Left lung (tissue), 10 donors: ENCODE measurements around the gene RPTOR. TPM values are rescaled to one million over a fixed set of nuclear protein-coding genes. Genes with fewer than 3 reads are reported as not detected.

Experiments
- ATAC-seq: fragments of 200-7000 bp; cut with Tn5 transposase; one replicate; pipeline ENCODE4 v1.9.1; 2020; ENCODE audit warnings: moderate library complexity
- DNase-seq, 4 donors: peaks; one replicate each; pipeline ENCODE4 v3.0.0-alpha.2; 2013 to 2020
- H3K27ac ChIP-seq, 2 donors: fragments of 200-600 bp; sonication (generic) in 1 of 2; one replicate each; pipeline versions ENCODE4 v1.5.0 to v1.8.0; 2020 to 2021
- H3K27me3 ChIP-seq, 2 donors: fragments of 200-600 bp; sonication (generic) in 1 of 2; one replicate each; pipeline versions ENCODE4 v1.5.0 to v1.8.0; 2020 to 2021
- H3K36me3 ChIP-seq, 2 donors: fragments of 200-600 bp; sonication (generic) in 1 of 2; one replicate each; pipeline versions ENCODE4 v1.5.0 to v1.8.0; 2020 to 2021
- H3K4me1 ChIP-seq, 2 donors: fragments of 200-600 bp; one replicate each; pipeline ENCODE4 v1.8.0; 2021
- H3K4me3 ChIP-seq, 2 donors: fragments of 200-600 bp; sonication (generic) in 1 of 2; one replicate each; pipeline versions ENCODE4 v1.5.0 to v1.8.0; 2020 to 2021; ENCODE audit warnings: mild to moderate bottlenecking in 1 of 2
- H3K9me3 ChIP-seq, 2 donors: fragments of 200-600 bp; sonication (generic) in 1 of 2; one replicate each; pipeline versions ENCODE4 v1.5.0 to v1.8.0; 2020 to 2021
- CTCF ChIP-seq, 2 donors: fragments of 200-600 bp; sonication (generic) in 1 of 2; IDR thresholded peaks; one replicate each; pipeline versions ENCODE4 v1.5.0 to v1.8.0; 2021; ENCODE audit warnings: antibody characterized with exemption in 2 of 2
- intact Hi-C, 2 donors: fragments of 100-400 bp; cut with DNase I; formaldehyde crosslinking; loops; one replicate each; pipeline versions ENCODE4 v1.11.2 to v1.14.2; 2022
- polyA plus RNA-seq, 6 donors: library from polyadenylated mRNA; unstranded; fragments of 120-200 nt; gene quantifications; one replicate each; pipeline ENCODE4 v1.2.1, GENCODE V29; 2013; ENCODE audit not compliant: insufficient read length in 6 of 6
- total RNA-seq, 2 donors: library from RNA; stranded (reverse); fragmentation: NEBNext Ultra II Directional; extraction: Animal tissue kit (Norgen Biotek cat#: 25700); gene quantifications; one replicate each; pipeline ENCODE4 v1.2.1, GENCODE V29; 2021
- donor health status: DM: no; HTN: yes; CAD: no.
- donor health status: DM: no; HTN: no; CAD: no.

RPTOR gene
- total and polyA plus RNA-seq, 8 donors = 14.2 to 39.2 (median 20.7) TPM

- Histone ChIP-seq H3K4me1 (no peaks in the 10 kb centered on the region), H3K9me3 (no peaks in the 10 kb centered on the region), H3K27ac (no peak overlapping the region), H3K36me3 (peaks cover 0 to 64% of the 10 kb centered on the region in 2 donors), H3K27me3 (no peaks in the 10 kb centered on the region), H3K4me3 (no peak overlapping the region)
- intact Hi-C loops = no loop called here
- TF ChIP-seq CTCF (IDR thresholded peaks at IDR 0.05) = no peak
- peak in 2 of 4 donors; percentile 29 to 63 for DNase-seq
- no peak for ATAC-seq
These were observed 404.4 kb downstream of the RPTOR start for GRCh38 chr17:80948976-80949450.

DNA sequence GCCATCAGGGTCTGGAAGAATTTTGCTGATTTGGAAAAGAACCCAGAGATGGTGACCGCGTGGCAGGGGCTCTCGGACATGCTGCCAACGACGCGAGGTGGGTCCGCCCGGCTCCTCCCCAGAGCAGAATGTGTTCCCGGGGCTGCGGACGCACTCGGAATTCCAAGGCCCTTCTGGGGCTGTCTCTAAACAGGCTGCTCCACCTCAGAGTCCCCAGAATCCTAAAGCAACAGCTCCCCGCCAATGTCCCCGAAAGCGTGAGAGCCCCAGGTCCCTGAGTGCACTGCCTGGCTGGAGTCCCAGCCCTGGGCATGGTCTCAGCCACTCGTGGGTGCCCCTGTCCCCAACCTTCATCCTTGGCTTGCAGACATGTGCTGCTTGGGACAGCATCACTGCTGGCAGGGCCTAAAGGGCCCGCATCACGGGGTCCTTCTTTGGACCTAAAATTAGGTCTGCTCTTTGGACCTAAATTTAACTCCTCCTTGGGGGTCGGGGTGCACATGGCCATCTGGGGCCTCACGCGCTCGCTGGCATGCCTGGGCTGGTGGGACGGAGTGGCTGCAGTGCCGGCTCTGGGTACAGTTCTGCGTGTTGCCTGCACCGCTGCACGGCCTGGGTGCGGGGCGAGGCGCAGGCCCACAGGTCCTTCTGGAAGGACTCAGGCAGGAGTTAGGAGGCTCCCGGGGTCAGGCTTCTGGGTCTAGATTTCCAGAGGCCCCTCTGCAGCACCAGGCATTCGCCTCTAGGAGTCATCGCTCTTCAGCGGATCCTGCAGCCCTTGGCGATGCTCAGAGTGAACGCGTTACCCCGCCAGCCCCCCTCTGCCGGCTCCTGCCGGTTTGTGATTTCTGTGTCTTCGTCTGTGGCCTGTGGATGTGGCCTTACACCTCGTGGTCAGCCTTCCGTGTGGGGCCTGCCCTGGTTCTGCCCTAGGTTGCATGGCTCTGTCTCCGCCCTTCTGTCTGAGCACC, 405.1 kb downstream of the RPTOR start:
- Histone ChIP-seq H3K36me3 (peaks cover 0 to 64% of the 10 kb centered on the region in 2 donors), H3K27me3 (no peaks in the 10 kb centered on the region), H3K4me1 (no peaks in the 10 kb centered on the region), H3K27ac (no peak overlapping the region), H3K4me3 (no peak overlapping the region), H3K9me3 (no peaks in the 10 kb centered on the region)
- intact Hi-C loops = no loop called here
- DNase-seq (peak in 1 of 4 donors; percentile 24), ATAC-seq (no peak)
- TF ChIP-seq CTCF (IDR thresholded peaks at IDR 0.05) = no peak

DNA sequence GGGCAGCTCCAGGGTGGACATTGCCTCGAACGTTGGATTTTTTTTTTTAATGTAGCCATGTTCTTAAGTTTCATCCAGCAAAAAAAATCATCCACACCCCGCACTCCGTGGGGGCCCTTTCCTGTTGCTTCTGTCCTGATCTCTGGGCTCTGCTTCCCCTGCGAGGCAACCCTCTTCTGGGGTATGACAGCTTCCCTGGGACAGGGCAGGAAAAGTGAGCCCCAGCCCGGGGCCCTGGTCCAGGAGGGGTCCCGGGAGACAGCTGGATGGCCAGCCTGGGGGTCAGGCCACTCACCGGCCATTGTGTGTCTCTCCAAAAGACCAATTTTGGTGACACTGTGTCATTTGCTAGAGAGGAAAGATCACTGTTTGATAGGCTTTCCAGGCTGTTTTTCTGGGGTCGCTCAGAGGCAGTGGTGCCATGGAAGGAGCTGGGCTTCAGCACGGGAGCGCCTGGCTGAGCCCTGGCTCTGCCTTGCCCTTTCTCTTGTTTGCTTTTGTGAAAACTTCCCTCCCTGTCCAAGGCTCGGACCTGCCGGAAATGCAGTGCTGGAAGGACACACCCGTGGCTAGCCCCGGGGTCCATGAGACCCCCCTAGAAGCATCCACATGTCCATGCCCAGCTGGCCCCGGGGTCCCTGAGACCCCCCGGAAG, 406.0 kb downstream of the RPTOR start:
- H3K27ac ChIP-seq = no peak overlapping the region
- no peaks in the 10 kb centered on the region for H3K9me3 ChIP-seq
- no peak overlapping the region for H3K4me3 ChIP-seq
- H3K36me3 ChIP-seq = peaks cover 0 to 63% of the 10 kb centered on the region in 2 donors
- no peaks in the 10 kb centered on the region for H3K4me1 ChIP-seq
- ATAC-seq (no peak), DNase-seq (peak in 1 of 4 donors; percentile 16)
- TF ChIP-seq CTCF (IDR thresholded peaks at IDR 0.05) = no peak
- intact Hi-C loops = no loop called here
- no peaks in the 10 kb centered on the region for H3K27me3 ChIP-seq

GRCh38 chr17:80951121-80952090, 406.8 kb downstream of the RPTOR start:
- TF ChIP-seq CTCF (IDR thresholded peaks at IDR 0.05) = no peak
- no peaks in the 10 kb centered on the region for H3K27me3 ChIP-seq
- ATAC-seq (no peak), DNase-seq (peak in 2 of 4 donors; percentile 12 to 54)
- intact Hi-C loops = no loop called here
- H3K27ac ChIP-seq = no peak overlapping the region
- H3K9me3 ChIP-seq = no peaks in the 10 kb centered on the region
- H3K4me1 ChIP-seq = no peaks in the 10 kb centered on the region
- no peak overlapping the region for H3K4me3 ChIP-seq
- H3K36me3 ChIP-seq = peaks cover 0 to 57% of the 10 kb centered on the region in 2 donors
